GM18870 (cell line): ENCODE results near the gene BEST2.
"Not testable (repeated sequence)": the region's sequence is repeated elsewhere in the genome, so short reads cannot be mapped to it uniquely, and the experiment has no call there.

Experiments used
- ATAC-seq: cut with Tn5 transposase; IDR thresholded peaks from one replicate; pipeline ENCODE4 v1.9.1; 2021; ENCODE audit warnings: moderate library complexity; ENCODE audit not compliant: unreplicated experiment

Gene BEST2

GRCh38 chr19:12797141-12797587 lies 45.6 kb downstream of the BEST2 start:
- ATAC-seq: no peak

- ATAC-seq: not testable (repeated sequence)
These were observed 46.0 kb downstream of the BEST2 start for GRCh38 chr19:12797607-12798006.

- no peak for ATAC-seq
These were observed 48.3 kb downstream of the BEST2 start for GRCh38 chr19:12799742-12800465.

- no peak for ATAC-seq
These were observed 48.8 kb downstream of the BEST2 start for GRCh38 chr19:12800466-12800770.

- ATAC-seq: no peak
These were observed 49.4 kb downstream of the BEST2 start for GRCh38 chr19:12800923-12801465.

GRCh38 chr19:12801466-12802266 lies 50.1 kb downstream of the BEST2 start, which contains the start of the genes PRDX2 and THSD8:
Gene PRDX2, minus strand, starts transcription at chr19:12801800. Its CDS starts 539 bp downstream, at chr19:12801261.
Gene THSD8, plus strand, starts transcription at chr19:12802069. Its CDS starts 3 bp downstream, at chr19:12802072.
- ATAC-seq: no peak

GRCh38 chr19:12802267-12803106 lies 50.9 kb downstream of the BEST2 start:
- ATAC-seq: no peak

- ATAC-seq: no peak
These were observed 52.5 kb downstream of the BEST2 start for GRCh38 chr19:12804051-12804450.

- no peak for ATAC-seq
These were observed 54.9 kb downstream of the BEST2 start, which contains the start of gene RNASEH2A for GRCh38 chr19:12806242-12807081. Gene RNASEH2A, plus strand, starts transcription at chr19:12806584. Its CDS starts 90 bp downstream, at chr19:12806674.
